ENCODE results near the gene TREM2. TPM values are rescaled to one million over a fixed set of nuclear protein-coding genes. Genes with fewer than 3 reads are reported as not detected.

Gene TREM2
- total and polyA plus RNA-seq, 2 experiments from 2014 or later = 2.2 to 2.5 TPM

DNA sequence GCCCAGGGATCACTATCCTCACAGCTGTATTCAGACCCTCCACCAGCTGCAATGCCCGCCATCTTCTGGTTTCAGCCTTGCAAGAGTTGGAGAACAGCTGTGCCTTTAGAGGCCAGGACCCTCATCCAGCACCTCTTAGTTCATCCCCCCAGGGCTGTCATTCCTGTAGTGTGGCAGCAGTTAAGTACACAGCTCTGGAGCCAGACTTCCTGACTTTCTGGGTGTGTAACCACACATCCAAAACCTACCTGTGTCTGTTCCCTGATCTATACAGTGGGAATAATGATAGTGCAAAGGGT lies 452 bp upstream of the TREM2 start:
- Histone ChIP-seq H3K4me1 (ENCODE audit: insufficient read depth) (no peaks in the 10 kb centered on the region), H3K4me3 (no peak overlapping the region), H3K79me2 (no peaks in the 10 kb centered on the region), H3K4me2 (no peak overlapping the region), H3K9me3 (ENCODE audit: low read depth) (no peaks in the 10 kb centered on the region), H3K27ac (no peak overlapping the region), H3K9me2 (replicated peaks; ENCODE audit: insufficient read depth) (no peaks in the 10 kb centered on the region), H4K20me1 (ENCODE audit: insufficient read depth, poor library complexity, severe bottlenecking) (no peaks in the 10 kb centered on the region), H2AFZ (no peak overlapping the region), H3K36me3 (replicated peaks; ENCODE audit: insufficient read depth, low read depth) (no peaks in the 10 kb centered on the region), H3K27me3 (no peaks in the 10 kb centered on the region)
- DNase-seq (ENCODE audit: low spot score) = no peak
- 95% methylated on average over 1 of the region's 1 CpG for WGBS (ENCODE audit: low lambda C conversion rate, missing lambda C conversion rate)
- TF ChIP-seq, protein P1, sequence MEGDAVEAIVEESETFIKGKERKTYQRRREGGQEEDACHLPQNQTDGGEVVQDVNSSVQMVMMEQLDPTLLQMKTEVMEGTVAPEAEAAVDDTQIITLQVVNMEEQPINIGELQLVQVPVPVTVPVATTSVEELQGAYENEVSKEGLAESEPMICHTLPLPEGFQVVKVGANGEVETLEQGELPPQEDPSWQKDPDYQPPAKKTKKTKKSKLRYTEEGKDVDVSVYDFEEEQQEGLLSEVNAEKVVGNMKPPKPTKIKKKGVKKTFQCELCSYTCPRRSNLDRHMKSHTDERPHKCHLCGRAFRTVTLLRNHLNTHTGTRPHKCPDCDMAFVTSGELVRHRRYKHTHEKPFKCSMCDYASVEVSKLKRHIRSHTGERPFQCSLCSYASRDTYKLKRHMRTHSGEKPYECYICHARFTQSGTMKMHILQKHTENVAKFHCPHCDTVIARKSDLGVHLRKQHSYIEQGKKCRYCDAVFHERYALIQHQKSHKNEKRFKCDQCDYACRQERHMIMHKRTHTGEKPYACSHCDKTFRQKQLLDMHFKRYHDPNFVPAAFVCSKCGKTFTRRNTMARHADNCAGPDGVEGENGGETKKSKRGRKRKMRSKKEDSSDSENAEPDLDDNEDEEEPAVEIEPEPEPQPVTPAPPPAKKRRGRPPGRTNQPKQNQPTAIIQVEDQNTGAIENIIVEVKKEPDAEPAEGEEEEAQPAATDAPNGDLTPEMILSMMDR (IDR thresholded peaks at IDR 0.05; ENCODE audit: poor library complexity) = no peak
- TF ChIP-seq EZH2phosphoT487 (IDR thresholded peaks at IDR 0.05; ENCODE audit: low read depth, severe bottlenecking, unreplicated experiment) (no peak), EZH2 (IDR thresholded peaks at IDR 0.05; ENCODE audit: borderline replicate concordance) (no peak)

DNA sequence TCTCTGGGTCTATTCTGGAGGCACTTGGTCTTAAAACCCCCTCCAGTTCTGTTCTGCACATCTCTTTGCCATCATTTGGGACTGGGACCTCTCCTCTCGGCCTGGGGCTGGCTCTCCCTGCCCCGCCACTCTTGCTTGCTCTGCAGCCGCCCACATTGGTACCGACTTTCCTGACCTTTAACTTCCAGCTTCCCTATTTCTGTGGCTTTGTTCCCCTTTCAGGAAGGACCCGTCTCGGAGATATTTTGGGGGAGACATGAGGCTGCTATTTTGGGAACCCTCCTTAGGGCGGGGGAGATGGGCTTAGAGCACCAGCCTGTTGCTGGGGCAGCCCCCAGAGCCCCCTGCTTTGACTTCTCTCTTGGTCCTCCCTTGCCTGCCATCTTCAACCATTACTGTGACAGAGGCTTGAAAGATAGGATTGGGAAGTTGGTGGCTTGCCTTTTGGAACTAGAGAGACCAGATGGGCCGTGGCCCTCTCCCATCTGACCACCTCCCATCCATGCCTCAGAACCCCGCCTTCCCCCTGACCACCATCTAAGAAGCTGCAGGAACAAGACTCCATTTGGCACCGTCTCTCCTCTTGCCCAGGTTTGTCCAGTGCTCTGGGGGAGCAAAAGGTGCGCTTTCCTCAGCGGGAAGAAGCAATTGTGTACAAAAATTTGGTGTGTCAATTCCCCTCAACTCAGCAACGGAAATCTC lies 914 bp downstream of the TREM2 start:
- 91% methylated on average over 13 of the region's 13 CpGs for WGBS (ENCODE audit: low lambda C conversion rate, missing lambda C conversion rate)

DNA sequence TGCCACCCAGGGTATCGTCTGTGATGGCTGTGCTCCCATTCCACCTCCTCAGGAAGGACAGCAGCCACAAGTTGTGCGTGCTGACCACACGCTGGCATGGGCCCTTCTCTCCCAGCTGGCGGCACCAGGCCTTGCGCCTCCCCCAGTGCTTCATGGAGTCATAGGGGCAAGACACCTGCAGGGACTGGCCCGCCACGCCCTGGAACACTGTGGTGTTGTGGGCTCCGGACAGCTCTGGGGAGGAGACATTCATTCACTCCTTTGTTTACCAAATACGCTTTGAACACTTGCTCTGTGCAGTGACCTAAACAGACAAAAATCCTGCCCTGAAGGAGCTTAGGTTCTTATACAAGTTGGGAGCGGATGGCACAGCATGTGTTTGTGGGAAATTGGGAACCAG lies 1.5 kb downstream of the TREM2 start:
- no peaks in the 10 kb centered on the region for H3K36me3 ChIP-seq (replicated peaks; ENCODE audit: insufficient read depth, low read depth)
- 92% methylated on average over 10 of the region's 10 CpGs for WGBS (ENCODE audit: low lambda C conversion rate, missing lambda C conversion rate)
- H3K4me1 ChIP-seq (ENCODE audit: insufficient read depth) = no peaks in the 10 kb centered on the region
- no peak overlapping the region for H3K4me2 ChIP-seq
- H3K79me2 ChIP-seq = no peaks in the 10 kb centered on the region
- H2AFZ ChIP-seq = no peak overlapping the region
- no peaks in the 10 kb centered on the region for H3K9me3 ChIP-seq (ENCODE audit: low read depth)
- TF ChIP-seq EZH2 (IDR thresholded peaks at IDR 0.05; ENCODE audit: borderline replicate concordance) = no peak
- TF ChIP-seq EZH2phosphoT487 (IDR thresholded peaks at IDR 0.05; ENCODE audit: low read depth, severe bottlenecking, unreplicated experiment) = no peak
- TF ChIP-seq, protein P1 (IDR thresholded peaks at IDR 0.05; ENCODE audit: poor library complexity) = no peak
- H3K27me3 ChIP-seq = no peaks in the 10 kb centered on the region
- no peaks in the 10 kb centered on the region for H3K9me2 ChIP-seq (replicated peaks; ENCODE audit: insufficient read depth)
- no peak for DNase-seq (ENCODE audit: low spot score)
- H3K27ac ChIP-seq = no peak overlapping the region
- H4K20me1 ChIP-seq (ENCODE audit: insufficient read depth, poor library complexity, severe bottlenecking) = no peaks in the 10 kb centered on the region
- H3K4me3 ChIP-seq = no peak overlapping the region

More for the DNA sequence above, 914 bp downstream of the TREM2 start:
- H3K79me2 ChIP-seq = no peaks in the 10 kb centered on the region
- H4K20me1 ChIP-seq (ENCODE audit: insufficient read depth, poor library complexity, severe bottlenecking) = no peaks in the 10 kb centered on the region
- no peaks in the 10 kb centered on the region for H3K4me1 ChIP-seq (ENCODE audit: insufficient read depth)
- H3K36me3 ChIP-seq (replicated peaks; ENCODE audit: insufficient read depth, low read depth) = no peaks in the 10 kb centered on the region
- H3K9me3 ChIP-seq (ENCODE audit: low read depth) = no peaks in the 10 kb centered on the region
- TF ChIP-seq, protein P1 (IDR thresholded peaks at IDR 0.05; ENCODE audit: poor library complexity) = no peak
- TF ChIP-seq EZH2 (IDR thresholded peaks at IDR 0.05; ENCODE audit: borderline replicate concordance) = no peak
- no peak for TF ChIP-seq EZH2phosphoT487 (IDR thresholded peaks at IDR 0.05; ENCODE audit: low read depth, severe bottlenecking, unreplicated experiment)
- no peak overlapping the region for H2AFZ ChIP-seq
- no peaks in the 10 kb centered on the region for H3K27me3 ChIP-seq
- no peak overlapping the region for H3K4me3 ChIP-seq
- DNase-seq (ENCODE audit: low spot score) = no peak
- no peak overlapping the region for H3K4me2 ChIP-seq
- H3K9me2 ChIP-seq (replicated peaks; ENCODE audit: insufficient read depth) = no peaks in the 10 kb centered on the region
- no peak overlapping the region for H3K27ac ChIP-seq

All from hepatocyte (in vitro differentiated cells).